SK-N-MC (cell line): ENCODE measurements around the gene IMP3.

ENCODE experiments used
- EZH2 ChIP-seq: fragments of 200-600 bp; sonication (generic); IDR thresholded peaks from one replicate; pipeline ENCODE4 v1.6.1; 2017; ENCODE audit warnings: antibody characterized with exemption
- FOXP2 ChIP-seq: optimal IDR thresholded peaks from 2 replicates; pipeline ENCODE3; 2011; ENCODE audit warnings: mild to moderate bottlenecking, moderate library complexity; ENCODE audit not compliant: insufficient read depth; ENCODE audit errors: extremely low read length, control extremely low read depth
- POLR2AphosphoS5 ChIP-seq: IDR thresholded peaks from 2 replicates; pipeline ENCODE4 v1.6.1; 2012; ENCODE audit warnings: mild to moderate bottlenecking, low read depth, low read length, borderline replicate concordance

DNA sequence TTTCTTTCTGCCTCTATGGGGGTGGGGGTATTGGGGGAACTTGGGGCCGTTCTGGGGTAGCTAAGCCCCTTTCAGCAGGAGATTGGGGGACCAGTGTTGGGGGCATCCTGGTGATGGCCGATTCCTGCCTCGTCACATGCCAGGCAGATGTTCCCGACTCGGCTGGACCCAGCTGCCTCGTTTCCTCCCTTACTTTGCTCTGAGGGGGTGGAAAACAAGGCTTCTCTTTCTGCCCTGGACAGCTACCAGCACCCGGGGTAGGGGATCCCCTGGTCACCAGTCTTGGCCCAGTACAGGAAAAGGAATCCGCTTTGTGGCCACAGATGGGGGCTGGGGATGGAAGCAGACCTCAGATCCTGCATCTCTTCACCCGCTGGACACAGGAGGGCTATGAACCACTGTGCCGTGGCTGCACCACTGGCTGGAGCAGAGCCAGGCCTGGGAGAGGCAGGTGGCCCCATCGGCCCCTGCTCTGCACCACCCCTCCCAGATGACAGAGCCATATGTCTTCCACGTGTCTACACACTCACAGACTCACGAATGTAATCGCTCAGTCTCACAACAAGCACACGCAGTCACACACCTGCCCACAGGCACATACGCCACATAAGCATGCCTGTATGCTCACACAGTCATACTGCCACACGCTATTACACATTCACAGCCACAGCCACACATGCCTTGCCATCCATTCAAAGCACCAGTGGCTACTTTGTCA lies 20.1 kb upstream of the IMP3 start:
- TF ChIP-seq EZH2 (no peak), POLR2AphosphoS5 (no peak), FOXP2 (no peak)
